Loucy (cell line): ENCODE results near the gene VSTM5.

Source experiments
- H2AFZ ChIP-seq: fragments of 200-600 bp; sonication (generic); 2 replicates; pipeline ENCODE4 v1.6.0; 2016; ENCODE audit warnings: antibody characterized with exemption, mild to moderate bottlenecking, low read length, moderate library complexity
- H3F3A ChIP-seq: fragments of 200-600 bp; 2 replicates; pipeline ENCODE4 v1.6.0; 2016; ENCODE audit warnings: antibody characterized with exemption, low read depth, mild to moderate bottlenecking
- H3K27me3 ChIP-seq: fragments of 200-600 bp; sonication (generic); 2 replicates; pipeline ENCODE4 v1.6.1; 2014; ENCODE audit warnings: low read length, mild to moderate bottlenecking; ENCODE audit not compliant: insufficient read depth, poor library complexity, severe bottlenecking
- H3K36me3 ChIP-seq: fragments of 200-600 bp; sonication (generic); 2 replicates; pipeline ENCODE4 v1.6.1; 2016; ENCODE audit warnings: low read length; ENCODE audit not compliant: insufficient read depth
- H3K4me1 ChIP-seq: fragments of 200-600 bp; sonication (generic); 2 replicates; pipeline ENCODE4 v1.5.1; 2014; ENCODE audit warnings: low read length, mild to moderate bottlenecking; ENCODE audit not compliant: insufficient read depth, poor library complexity, severe bottlenecking
- H3K4me2 ChIP-seq: fragments of 200-600 bp; sonication (generic); 2 replicates; pipeline ENCODE4 v1.6.0; 2014; ENCODE audit warnings: antibody characterized with exemption, low read length, low read depth, mild to moderate bottlenecking; ENCODE audit not compliant: poor library complexity, severe bottlenecking
- H3K4me3 ChIP-seq: fragments of 200-600 bp; sonication (generic); 2 replicates; pipeline ENCODE4 v1.5.1; 2014; ENCODE audit warnings: low read length, mild to moderate bottlenecking, mixed read lengths; ENCODE audit not compliant: poor library complexity, severe bottlenecking
- H3K79me2 ChIP-seq: fragments of 200-600 bp; sonication (generic); 2 replicates; pipeline ENCODE4 v1.6.1; 2014; ENCODE audit warnings: low read length; ENCODE audit not compliant: insufficient read depth
- H3K9ac ChIP-seq: fragments of 200-600 bp; sonication (generic); 2 replicates; pipeline ENCODE4 v1.6.0; 2014; ENCODE audit warnings: mild to moderate bottlenecking, low read depth, low read length, moderate library complexity; ENCODE audit not compliant: poor library complexity, severe bottlenecking
- H3K9me2 ChIP-seq: fragments of 200-600 bp; sonication (generic); replicated peaks from 2 replicates; pipeline ENCODE4 v1.6.1; 2016; ENCODE audit warnings: low read depth, low read length, mixed read lengths
- H3K9me3 ChIP-seq: fragments of 200-600 bp; sonication (generic); 2 replicates; pipeline ENCODE4 v1.6.1; 2014; ENCODE audit warnings: mild to moderate bottlenecking, antibody characterized with exemption, low read length, low read depth; ENCODE audit not compliant: insufficient read depth
- H4K20me1 ChIP-seq: fragments of 200-600 bp; sonication (generic); 2 replicates; pipeline ENCODE4 v1.6.0; 2014; ENCODE audit warnings: antibody characterized with exemption, low read length, mild to moderate bottlenecking; ENCODE audit not compliant: insufficient read depth, poor library complexity, severe bottlenecking
- EZH2phosphoT487 ChIP-seq: fragments of 200-600 bp; IDR thresholded peaks from 2 replicates; pipeline ENCODE4 v1.6.1; 2018; ENCODE audit warnings: antibody characterized with exemption, mild to moderate bottlenecking, moderate library complexity, borderline replicate concordance
- TF ChIP-seq, protein P1 (sequence below): fragments of 200-600 bp; sonication (generic); conservative IDR thresholded peaks from 2 replicates; pipeline ENCODE4 v1.5.1; 2014; ENCODE audit warnings: mild to moderate bottlenecking, antibody characterized with exemption, low read length

The VSTM5 gene

GRCh38 chr11:93829598-93829997 is 20.8 kb downstream of the VSTM5 start:
- no peaks in the 10 kb centered on the region for H3K9me2 ChIP-seq
- H3K4me2 ChIP-seq = no peak overlapping the region
- H3K36me3 ChIP-seq = no peaks in the 10 kb centered on the region
- no peak for TF ChIP-seq EZH2phosphoT487
- TF ChIP-seq, protein P1, sequence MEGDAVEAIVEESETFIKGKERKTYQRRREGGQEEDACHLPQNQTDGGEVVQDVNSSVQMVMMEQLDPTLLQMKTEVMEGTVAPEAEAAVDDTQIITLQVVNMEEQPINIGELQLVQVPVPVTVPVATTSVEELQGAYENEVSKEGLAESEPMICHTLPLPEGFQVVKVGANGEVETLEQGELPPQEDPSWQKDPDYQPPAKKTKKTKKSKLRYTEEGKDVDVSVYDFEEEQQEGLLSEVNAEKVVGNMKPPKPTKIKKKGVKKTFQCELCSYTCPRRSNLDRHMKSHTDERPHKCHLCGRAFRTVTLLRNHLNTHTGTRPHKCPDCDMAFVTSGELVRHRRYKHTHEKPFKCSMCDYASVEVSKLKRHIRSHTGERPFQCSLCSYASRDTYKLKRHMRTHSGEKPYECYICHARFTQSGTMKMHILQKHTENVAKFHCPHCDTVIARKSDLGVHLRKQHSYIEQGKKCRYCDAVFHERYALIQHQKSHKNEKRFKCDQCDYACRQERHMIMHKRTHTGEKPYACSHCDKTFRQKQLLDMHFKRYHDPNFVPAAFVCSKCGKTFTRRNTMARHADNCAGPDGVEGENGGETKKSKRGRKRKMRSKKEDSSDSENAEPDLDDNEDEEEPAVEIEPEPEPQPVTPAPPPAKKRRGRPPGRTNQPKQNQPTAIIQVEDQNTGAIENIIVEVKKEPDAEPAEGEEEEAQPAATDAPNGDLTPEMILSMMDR = no peak
- no peaks in the 10 kb centered on the region for H3K4me1 ChIP-seq
- H3K27me3 ChIP-seq = no peaks in the 10 kb centered on the region
- H3K9me3 ChIP-seq = no peaks in the 10 kb centered on the region
- H3K79me2 ChIP-seq = no peaks in the 10 kb centered on the region
- no peak overlapping the region for H3K9ac ChIP-seq
- H3K4me3 ChIP-seq = no peak overlapping the region
- no peak overlapping the region for H2AFZ ChIP-seq
- no peaks in the 10 kb centered on the region for H4K20me1 ChIP-seq
- no peaks in the 10 kb centered on the region for H3F3A ChIP-seq

DNA sequence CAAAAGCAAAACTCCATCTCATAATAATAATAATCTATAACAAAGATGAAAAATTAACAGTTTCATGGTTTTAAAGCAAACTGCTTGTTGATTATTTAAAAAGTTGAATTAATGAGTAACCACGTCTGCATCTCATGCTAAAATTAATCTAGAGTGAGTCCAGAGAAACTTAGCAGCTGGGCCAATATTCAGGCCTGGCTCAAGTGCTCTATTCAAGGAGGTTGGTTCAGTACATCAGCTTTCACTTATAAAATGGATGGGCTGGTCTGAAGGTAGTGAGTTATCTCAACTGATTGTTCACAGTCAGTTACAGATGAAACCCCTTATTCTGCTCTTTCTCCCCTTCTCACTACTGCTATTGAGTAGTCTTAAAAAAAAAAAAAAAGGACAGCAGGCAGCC is 23.1 kb downstream of the VSTM5 start:
- no peaks in the 10 kb centered on the region for H4K20me1 ChIP-seq
- H3K9ac ChIP-seq = no peak overlapping the region
- no peak overlapping the region for H3K4me2 ChIP-seq
- H3K27me3 ChIP-seq = no peaks in the 10 kb centered on the region
- no peaks in the 10 kb centered on the region for H3K36me3 ChIP-seq
- H3F3A ChIP-seq = no peaks in the 10 kb centered on the region
- no peaks in the 10 kb centered on the region for H3K4me1 ChIP-seq
- H3K4me3 ChIP-seq = no peak overlapping the region
- no peak overlapping the region for H2AFZ ChIP-seq
- no peaks in the 10 kb centered on the region for H3K9me2 ChIP-seq
- no peak for TF ChIP-seq EZH2phosphoT487
- TF ChIP-seq, protein P1 = no peak
- no peaks in the 10 kb centered on the region for H3K9me3 ChIP-seq
- no peaks in the 10 kb centered on the region for H3K79me2 ChIP-seq

- Histone ChIP-seq H3K9ac (no peak overlapping the region), H3K4me2 (no peak overlapping the region), H4K20me1 (no peaks in the 10 kb centered on the region), H3F3A (no peaks in the 10 kb centered on the region), H3K4me1 (no peaks in the 10 kb centered on the region), H3K4me3 (no peak overlapping the region), H3K9me3 (no peaks in the 10 kb centered on the region), H3K27me3 (no peaks in the 10 kb centered on the region), H3K36me3 (no peaks in the 10 kb centered on the region), H3K9me2 (no peaks in the 10 kb centered on the region), H2AFZ (no peak overlapping the region), H3K79me2 (no peaks in the 10 kb centered on the region)
- no peak for TF ChIP-seq EZH2phosphoT487
- TF ChIP-seq, protein P1 = no peak
Measured at GRCh38 chr11:93823210-93823609, 27.2 kb downstream of the VSTM5 start.
